RPMI8226 (cell line): ENCODE data around the gene LLPH.

ENCODE experiments used
- DNase-seq: peaks from one replicate; pipeline ENCODE4 v3.0.0-alpha.2; 2015

The LLPH gene

DNA sequence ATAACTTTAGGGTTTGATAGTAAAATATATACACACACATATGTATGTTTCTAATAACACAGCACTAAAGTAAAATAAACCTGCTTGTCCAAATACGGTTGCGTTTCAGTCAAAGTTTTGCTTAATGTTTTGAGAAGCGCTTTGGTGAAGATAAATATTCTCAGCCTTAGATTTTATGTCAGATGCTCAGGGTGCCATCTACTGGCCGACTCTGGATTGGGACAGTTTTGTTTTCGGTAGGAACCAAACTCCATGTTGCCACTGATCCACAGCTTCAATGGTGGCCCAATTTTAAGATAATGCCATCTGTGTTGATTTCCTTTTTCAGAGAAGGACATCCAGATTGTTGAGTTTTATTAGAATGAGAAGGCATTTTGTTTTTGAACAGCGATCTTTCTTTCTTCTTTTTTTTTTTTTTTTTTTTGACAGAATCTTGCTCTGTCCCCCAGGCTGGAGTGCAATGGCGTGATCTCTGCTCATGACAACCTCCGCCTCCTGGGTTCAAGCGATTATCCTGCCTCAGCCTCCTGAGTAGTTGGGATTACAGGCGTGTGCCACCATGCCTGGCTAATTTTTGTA is 43.1 kb downstream of the LLPH start:
- DNase-seq = peak; percentile 61

DNA sequence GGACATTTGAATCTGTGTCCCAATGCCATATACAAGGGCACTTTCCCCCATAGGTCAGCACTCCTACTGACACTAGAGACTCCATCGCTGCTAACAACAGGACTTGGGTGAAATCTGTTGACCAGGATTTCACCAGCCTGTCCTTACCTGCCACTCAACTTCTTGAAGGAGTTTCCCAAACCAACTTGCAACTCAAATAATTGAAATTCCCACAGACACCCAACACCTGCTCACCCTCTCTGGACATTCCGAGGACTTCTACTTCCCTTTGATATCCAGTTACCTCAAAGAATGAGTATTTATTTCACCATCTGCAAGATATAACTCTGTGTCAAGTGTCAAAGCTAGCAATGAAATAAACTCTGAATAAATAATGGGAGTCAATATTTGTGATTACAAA is 44.6 kb downstream of the LLPH start:
- no peak for DNase-seq

DNA sequence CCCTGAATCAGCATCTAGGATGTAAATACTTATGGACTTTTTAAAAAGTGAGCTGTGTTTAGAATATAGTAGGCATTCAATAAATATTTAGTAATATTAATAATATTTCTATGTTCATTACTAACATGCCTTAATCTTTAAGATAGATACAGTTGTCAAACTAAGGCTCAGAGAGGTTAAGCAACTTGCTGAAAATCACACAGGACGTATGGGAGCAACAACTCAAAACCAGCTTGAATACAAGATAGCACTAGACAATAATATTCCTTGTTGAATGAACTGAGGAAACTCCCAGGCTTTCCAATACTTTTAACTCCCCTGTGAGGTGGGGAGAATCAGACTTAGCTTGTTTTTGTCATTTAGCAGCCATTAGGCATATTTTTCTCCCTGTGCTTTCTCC is 45.3 kb downstream of the LLPH start:
- no peak for DNase-seq

DNA sequence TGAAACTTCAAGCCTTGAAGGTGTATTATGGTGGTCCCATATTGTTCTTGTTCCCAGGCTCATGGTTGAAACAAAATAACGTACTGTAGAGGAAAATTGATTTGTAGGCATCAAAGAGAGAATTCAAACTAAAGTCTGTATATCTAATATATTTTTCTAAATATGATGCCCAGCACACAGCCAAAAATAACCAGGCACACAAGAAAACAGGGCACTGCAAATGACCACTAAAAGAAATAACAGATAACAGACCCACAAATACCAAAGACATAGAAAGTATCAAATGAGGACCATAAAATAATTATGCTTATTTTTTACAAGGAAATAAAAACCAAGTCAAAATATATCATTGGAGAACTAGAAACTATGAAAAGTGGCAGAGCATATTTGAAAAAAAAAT is 46.8 kb downstream of the LLPH start:
- no peak for DNase-seq

DNA sequence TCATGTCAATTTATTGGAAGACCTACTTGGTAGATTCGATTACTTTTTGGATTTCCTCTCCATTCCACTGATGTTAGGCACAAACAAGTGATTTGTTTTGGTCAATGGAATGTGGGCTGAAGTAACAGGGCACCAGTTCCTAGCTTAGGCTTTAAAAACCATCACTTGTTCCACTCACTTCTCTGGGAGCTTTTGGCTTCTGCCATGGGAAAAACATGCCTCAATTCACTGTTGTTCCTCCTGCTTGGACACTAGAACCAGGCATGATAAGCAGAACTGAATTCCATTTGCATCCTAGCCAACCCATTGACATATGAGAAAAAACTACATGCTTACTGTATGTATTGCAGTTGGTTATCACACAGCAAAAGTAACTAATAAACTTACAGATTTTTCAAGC is 47.8 kb downstream of the LLPH start:
- DNase-seq = no peak

DNA sequence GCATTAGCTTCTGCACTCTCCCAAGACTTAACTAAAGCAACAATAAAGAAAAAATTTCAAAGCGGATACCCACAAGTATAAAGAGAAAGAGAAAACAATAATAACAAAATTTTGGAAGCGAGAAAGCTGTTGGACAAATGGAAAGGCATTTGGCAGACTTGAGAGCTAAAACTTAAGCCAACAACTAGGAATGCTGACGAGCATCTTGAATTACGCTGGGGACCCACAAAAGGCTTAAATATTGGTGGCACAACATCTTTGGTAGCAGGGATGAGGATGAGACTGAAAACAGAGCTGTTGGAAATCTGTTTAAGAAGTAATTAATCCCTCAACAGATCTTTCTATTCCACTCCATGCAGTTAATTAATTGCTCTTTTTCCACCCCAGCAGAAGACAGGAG is 49.8 kb downstream of the LLPH start:
- DNase-seq = no peak

DNA sequence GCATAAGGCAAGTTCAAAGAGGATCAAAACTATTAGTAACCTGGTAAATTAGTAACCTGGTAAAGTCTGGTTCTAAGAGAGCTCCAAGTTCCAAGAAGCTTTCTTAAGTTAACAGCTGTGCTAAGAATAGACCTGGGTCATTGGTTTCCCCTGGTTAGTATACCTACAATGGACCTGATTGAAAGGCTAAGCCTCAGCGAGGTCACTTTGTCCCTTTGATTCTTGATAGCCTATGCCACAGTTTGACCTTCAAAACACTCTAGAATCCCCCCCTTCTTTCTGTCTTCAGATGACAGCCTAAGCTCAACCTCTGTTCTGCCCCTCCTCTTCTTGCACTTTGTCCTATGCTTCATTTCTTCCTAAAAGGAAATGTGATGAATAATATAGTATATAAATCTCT is 53.0 kb downstream of the LLPH start:
- DNase-seq = no peak

DNA sequence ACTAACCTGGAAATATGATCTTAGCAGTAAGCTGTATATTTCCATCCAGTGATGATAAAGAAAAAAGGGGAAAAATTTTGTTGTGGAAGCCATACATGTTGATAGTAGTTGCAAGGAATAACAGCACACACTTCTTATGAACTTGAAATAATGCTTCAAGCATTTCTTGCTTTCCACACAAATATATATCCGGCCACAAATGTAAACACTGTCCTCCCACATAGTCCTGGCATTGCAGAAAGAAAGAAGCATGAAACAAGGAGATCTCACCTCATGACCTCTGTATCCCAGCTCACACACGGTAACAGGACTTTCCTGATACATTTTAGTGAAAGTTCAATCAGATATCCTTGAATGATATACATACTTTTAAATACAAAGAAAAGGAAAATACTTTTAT is 56.0 kb downstream of the LLPH start:
- DNase-seq = no peak

DNA sequence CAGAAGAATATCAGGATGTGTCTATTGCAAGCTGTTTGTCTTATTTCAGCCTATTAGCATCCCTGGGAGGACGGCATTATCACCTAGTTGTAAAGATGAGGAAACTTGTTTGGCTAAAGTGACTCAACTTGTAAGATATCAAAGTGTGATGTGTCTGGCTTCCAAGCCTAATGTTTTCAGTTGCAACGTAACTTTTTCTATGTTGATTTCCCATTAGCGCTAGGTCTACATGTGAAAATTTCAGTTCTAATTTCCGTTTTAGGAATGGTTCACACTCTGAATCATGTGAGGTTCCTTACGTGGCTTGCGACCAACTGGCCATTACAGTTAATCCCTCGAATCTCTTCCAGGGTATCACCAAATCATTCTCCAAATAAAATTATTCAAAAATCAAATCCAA is 58.0 kb downstream of the LLPH start:
- no peak for DNase-seq

DNA sequence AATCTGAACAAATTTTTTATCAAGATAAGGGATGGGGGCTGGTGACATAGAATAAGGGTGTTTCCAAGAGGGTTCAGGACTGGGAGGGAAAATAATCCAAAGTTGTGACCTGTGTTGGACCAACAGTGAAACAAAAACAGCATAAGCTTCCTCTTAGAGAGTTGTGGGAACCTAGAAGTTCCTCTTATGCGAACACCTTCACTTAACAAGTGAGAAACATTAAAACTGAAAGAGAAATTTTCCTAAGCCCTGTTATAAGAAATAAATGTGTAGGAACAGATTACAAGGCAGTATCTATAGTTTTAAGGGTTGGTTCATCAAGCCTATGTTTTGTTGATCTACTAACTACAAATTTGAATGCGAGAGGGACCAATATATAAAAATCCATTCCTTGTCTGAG is 58.4 kb downstream of the LLPH start:
- no peak for DNase-seq

DNA sequence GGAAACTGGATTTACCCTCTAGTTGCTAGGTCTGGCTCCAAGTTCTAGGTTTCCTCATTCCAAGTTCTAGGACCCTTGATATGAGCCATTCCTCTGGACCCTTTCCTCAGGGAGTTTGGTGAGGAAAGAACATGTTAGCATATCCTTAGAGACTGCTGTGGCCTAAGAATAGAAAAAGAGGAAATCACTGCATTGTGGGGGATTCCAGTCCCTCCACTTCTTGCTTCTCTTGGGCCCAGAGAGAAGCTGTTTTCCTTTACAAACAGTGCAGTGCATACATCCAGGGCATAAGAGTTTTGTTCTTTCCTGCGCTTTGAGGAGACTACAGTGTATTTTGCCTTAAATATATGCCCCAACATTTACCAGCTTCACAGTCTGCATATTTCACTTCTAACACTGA is 59.0 kb downstream of the LLPH start:
- DNase-seq = no peak

DNA sequence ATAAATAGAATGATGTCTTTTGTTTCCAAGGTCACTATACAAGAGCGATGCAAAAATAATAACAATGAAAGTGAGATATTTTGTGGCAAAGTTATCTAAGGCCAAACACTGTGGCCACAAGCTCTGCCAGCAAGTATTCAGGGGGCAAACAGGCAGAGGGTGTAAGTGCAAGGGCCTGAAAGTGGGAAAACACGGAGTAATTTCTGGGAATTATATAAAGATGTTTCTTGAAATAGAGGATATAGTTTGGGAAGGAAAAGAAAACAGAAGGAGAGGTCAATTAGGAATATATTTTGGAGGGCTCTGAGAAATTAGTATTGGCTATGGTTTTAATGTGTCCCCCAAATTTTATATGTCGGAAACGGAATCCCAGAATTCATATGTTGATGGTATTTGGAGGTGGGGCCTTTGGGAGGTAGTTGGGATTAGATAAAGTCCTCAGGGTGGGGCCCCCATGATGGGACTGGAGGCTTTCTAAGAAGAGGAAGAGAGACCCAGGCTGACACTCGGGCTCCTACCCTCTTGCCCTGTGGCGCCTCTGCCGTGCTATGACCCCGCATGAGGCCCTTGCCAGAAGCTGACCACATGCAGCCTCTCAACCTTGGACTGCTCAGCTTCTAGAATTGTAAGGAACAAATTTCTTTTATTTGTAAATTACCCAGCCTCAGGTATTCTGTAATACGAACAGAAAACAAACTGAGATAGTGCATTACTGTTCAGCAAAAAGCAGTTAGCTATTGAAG is 60.0 kb downstream of the LLPH start:
- no peak for DNase-seq

DNA sequence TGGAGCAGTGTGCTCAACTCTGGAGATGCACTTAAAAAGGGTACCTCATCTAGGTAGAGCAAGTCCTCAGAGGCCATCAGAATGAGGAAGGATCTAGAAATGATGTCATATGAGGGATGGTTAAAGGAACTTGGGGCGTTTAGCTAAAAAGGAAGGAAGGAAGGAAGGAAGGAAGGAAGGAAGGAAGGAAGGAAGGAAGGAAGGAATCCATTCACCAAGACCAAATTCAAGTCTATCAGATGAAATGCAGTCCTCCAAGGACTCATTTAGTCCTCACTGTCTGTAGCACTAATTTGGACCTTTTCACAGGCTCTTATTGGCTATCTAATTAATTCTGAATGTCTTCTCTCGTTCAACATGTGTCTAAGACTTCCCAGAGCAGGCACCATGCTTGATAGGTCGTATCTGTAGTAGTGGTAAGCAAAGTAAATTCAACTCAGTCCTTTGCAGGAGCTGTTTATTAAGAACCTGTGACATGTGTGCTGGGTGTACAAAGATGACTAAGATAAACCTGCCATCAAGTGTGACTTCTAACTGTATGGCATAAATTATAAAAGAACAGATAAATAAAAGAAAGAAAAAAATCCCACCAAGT is 63.5 kb downstream of the LLPH start:
- no peak for DNase-seq
